Sigmoid colon (tissue), 7 donors: ENCODE data around the gene SIPA1L3. TPM values are rescaled to one million over a fixed set of nuclear protein-coding genes. Genes with fewer than 3 reads are reported as not detected.
A peak's percentile ranks its signal among the peaks of the same experiment; 100 is the strongest.

Source experiments
- DNase-seq: peaks from one replicate; pipeline ENCODE4 v3.0.0-alpha.2; 2019
- H3K27ac ChIP-seq, 4 donors: fragments of 200-600 bp; sonication (generic); one replicate each; pipeline ENCODE4 v1.5.1; 2016 to 2019; ENCODE audit warnings: mild to moderate bottlenecking in 1 of 4
- H3K27me3 ChIP-seq, 3 donors: fragments of 200-600 bp; sonication (generic); one replicate each; pipeline ENCODE4 v1.5.1; 2019; ENCODE audit warnings: mild to moderate bottlenecking in 1 of 3
- H3K36me3 ChIP-seq, 4 donors: fragments of 200-600 bp; sonication (generic); one replicate each; pipeline ENCODE4 v1.5.1; 2016 to 2019
- H3K4me1 ChIP-seq, 4 donors: fragments of 200-600 bp; sonication (generic); one replicate each; pipeline ENCODE4 v1.5.1; 2017 to 2019
- H3K4me3 ChIP-seq, 4 donors: fragments of 200-600 bp; sonication (generic); one replicate each; pipeline ENCODE4 v1.5.1; 2017 to 2019; ENCODE audit warnings: mild to moderate bottlenecking in 2 of 4, moderate library complexity in 1 of 4
- H3K9me3 ChIP-seq, 4 donors: fragments of 200-600 bp in 3 of 4; sonication (generic) in 3 of 4; one replicate each; pipeline versions ENCODE4 v1.5.1 to v1.6.1; 2013 to 2019
- EP300 ChIP-seq, 4 donors: sonication (generic); formaldehyde crosslinking; IDR thresholded peaks; one replicate each; pipeline ENCODE4 v1.6.1; 2017; ENCODE audit warnings: antibody characterized with exemption in 4 of 4
- POLR2A ChIP-seq, 2 donors: fragments of 450-650 bp; IDR thresholded peaks; one replicate each; pipeline ENCODE4 v1.6.1; 2016; ENCODE audit warnings: antibody characterized with exemption in 2 of 2, mild to moderate bottlenecking in 2 of 2, moderate library complexity in 2 of 2
- POLR2AphosphoS5 ChIP-seq, 4 donors: sonication (generic); formaldehyde crosslinking; IDR thresholded peaks; one replicate each; pipeline ENCODE4 v1.6.1; 2017; ENCODE audit warnings: antibody characterized with exemption in 4 of 4
- WGBS, 2 donors: extraction: QIAGEN DNeasy Blood & Tissue Kit; methylation state at CpG; one replicate each; pipeline ENCODE4 v1.1.7; 2013; 5-methylcytosine and 5-hydroxymethylcytosine counted together
- intact Hi-C: fragments of 100-400 bp; cut with DNase I; formaldehyde crosslinking; loops from one replicate; pipeline ENCODE4 v1.15.1; 2023
- polyA plus RNA-seq, 3 donors: library from polyadenylated mRNA; stranded (reverse); fragments of 200-250 nt; gene quantifications; one replicate each; pipeline ENCODE4 v1.2.3, GENCODE V29; 2013
- total RNA-seq, 4 donors: library from RNA; depleted of rRNA; stranded (reverse); fragments of >200 nt; gene quantifications; one replicate each; pipeline ENCODE4 v1.1.0, GENCODE V29; 2016
- TF ChIP-seq, protein P1 (sequence below), 4 experiments: fragments of 450-650 bp in 3 of 4; fragments of 200-600 bp in 1 of 4; IDR thresholded peaks; one replicate each; pipeline ENCODE4 v1.5.1; 2016 to 2019; ENCODE audit warnings: antibody characterized with exemption in 4 of 4, mild to moderate bottlenecking in 3 of 4, moderate library complexity in 2 of 4
- donor health status: healthy with polysubstance abuse.
- donor health status: Bipolar disorder and iron deficiency.
- donor health status: healthy.

Gene SIPA1L3
- total and polyA plus RNA-seq, 7 donors, result 7.7 to 47.9 (median 9.9) TPM

DNA sequence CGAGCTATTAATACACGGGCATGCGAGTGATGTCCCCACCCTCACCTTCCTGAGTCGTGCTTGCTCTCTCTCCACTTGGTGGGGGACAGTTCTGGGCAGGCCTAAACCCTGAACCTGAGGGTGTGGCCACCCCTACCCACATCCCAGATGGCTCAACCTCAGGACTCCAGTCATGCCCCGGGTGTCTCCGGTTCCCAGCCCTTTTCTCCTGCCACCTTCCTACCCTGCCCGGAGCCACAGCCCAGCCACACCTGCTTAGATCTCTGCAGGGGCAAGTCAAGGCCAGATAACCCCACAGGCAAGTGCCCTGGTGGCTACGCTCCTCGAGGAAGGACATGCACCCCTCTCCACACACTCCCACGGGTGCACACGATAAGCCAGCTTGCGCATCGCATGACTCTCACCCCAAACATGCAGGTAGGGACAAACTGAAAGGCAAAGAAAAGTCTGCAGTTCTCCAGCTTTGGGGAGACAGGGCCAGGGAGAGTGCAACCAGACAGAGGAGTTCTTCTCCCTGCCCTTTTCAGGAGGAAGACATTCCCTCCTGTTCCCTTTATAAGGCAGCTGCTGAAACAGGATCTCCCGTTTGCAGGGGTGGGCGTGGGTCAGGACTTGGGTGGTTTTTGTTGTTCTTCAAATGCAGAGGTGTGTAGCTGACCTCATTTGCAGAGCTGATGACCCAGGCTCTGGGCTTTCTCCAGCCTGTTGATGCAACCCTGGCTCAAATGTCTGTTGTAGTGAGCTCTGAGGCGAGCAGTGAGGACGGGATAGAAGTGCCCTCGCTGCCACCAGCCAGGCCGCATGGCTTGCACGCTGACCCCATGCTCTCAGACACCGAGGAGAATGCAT, 228.4 kb downstream of the SIPA1L3 start:
- intact Hi-C loops, result no loop called here
- no peak for DNase-seq
- Histone ChIP-seq H3K4me3 (no peak overlapping the region), H3K27me3 (no peaks in the 10 kb centered on the region), H3K9me3 (no peaks in the 10 kb centered on the region), H3K4me1 (no peaks in the 10 kb centered on the region), H3K27ac (no peak overlapping the region), H3K36me3 (peaks cover 0 to 12% (median 0%) of the 10 kb centered on the region in 4 donors)
- 85% methylated on average over 21 of the region's 21 CpGs for WGBS, 2 donors
- TF ChIP-seq POLR2A (IDR thresholded peaks at IDR 0.05), result no peak

DNA sequence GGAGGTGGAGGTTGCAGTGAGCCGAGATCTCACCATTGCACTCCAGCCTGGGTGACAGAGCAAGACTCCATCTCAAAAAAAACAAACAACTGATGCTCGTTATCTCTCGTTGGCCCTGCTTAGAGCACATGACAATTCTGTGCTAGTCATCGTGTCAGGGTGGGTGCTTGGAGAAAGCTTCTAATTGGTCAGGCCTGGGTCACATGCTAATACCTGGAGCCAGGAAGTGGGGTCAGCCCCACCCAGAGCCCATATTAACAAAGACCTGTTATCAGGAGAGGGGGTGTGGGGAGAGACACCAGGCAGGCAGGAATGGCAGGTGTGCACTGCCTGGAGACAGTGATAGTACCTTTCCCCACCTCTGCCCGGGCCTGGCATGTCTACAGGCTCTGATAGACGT, 232.1 kb downstream of the SIPA1L3 start:
- intact Hi-C loops, result no loop called here
- WGBS, 2 donors, result 67 to 75% methylated on average over 6 of the region's 6 CpGs
- Histone ChIP-seq H3K27me3 (no peaks in the 10 kb centered on the region), H3K36me3 (no peaks in the 10 kb centered on the region), H3K4me1 (no peaks in the 10 kb centered on the region), H3K9me3 (no peaks in the 10 kb centered on the region), H3K4me3 (no peak overlapping the region), H3K27ac (no peak overlapping the region)
- no peak for DNase-seq
- TF ChIP-seq EP300 (IDR thresholded peaks at IDR 0.05) (no peak), POLR2AphosphoS5 (IDR thresholded peaks at IDR 0.05) (no peak), POLR2A (IDR thresholded peaks at IDR 0.05) (no peak)
- TF ChIP-seq, protein P1, sequence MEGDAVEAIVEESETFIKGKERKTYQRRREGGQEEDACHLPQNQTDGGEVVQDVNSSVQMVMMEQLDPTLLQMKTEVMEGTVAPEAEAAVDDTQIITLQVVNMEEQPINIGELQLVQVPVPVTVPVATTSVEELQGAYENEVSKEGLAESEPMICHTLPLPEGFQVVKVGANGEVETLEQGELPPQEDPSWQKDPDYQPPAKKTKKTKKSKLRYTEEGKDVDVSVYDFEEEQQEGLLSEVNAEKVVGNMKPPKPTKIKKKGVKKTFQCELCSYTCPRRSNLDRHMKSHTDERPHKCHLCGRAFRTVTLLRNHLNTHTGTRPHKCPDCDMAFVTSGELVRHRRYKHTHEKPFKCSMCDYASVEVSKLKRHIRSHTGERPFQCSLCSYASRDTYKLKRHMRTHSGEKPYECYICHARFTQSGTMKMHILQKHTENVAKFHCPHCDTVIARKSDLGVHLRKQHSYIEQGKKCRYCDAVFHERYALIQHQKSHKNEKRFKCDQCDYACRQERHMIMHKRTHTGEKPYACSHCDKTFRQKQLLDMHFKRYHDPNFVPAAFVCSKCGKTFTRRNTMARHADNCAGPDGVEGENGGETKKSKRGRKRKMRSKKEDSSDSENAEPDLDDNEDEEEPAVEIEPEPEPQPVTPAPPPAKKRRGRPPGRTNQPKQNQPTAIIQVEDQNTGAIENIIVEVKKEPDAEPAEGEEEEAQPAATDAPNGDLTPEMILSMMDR (IDR thresholded peaks at IDR 0.05), result no peak

- intact Hi-C loops, result no loop called here
- no peak overlapping the region for H3K27ac ChIP-seq
- H3K36me3 ChIP-seq, result peaks cover 0 to 6% (median 0%) of the 10 kb centered on the region in 4 donors
- H3K27me3 ChIP-seq, result no peaks in the 10 kb centered on the region
- no peak for DNase-seq
- no peaks in the 10 kb centered on the region for H3K9me3 ChIP-seq
- TF ChIP-seq POLR2AphosphoS5 (IDR thresholded peaks at IDR 0.05), result no peak
- TF ChIP-seq, protein P1 (IDR thresholded peaks at IDR 0.05), result no peak
- no peak for TF ChIP-seq POLR2A (IDR thresholded peaks at IDR 0.05)
- TF ChIP-seq EP300 (IDR thresholded peaks at IDR 0.05), result no peak
- WGBS, 2 donors, result 97 to 98% methylated on average over 13 of the region's 13 CpGs
- no peak overlapping the region for H3K4me3 ChIP-seq
- H3K4me1 ChIP-seq, result no peaks in the 10 kb centered on the region
Measured at GRCh38 chr19:38141108-38141507, 234.1 kb downstream of the SIPA1L3 start.

GRCh38 chr19:38142176-38143035, 235.4 kb downstream of the SIPA1L3 start:
- 73 to 79% methylated on average over 17 of the region's 17 CpGs for WGBS, 2 donors
- intact Hi-C loops, result no loop called here
- Histone ChIP-seq H3K27me3 (no peaks in the 10 kb centered on the region), H3K9me3 (no peaks in the 10 kb centered on the region), H3K27ac (no peak overlapping the region), H3K4me1 (no peaks in the 10 kb centered on the region), H3K36me3 (peaks cover 0 to 6% (median 0%) of the 10 kb centered on the region in 4 donors), H3K4me3 (no peak overlapping the region)
- no peak for DNase-seq
- TF ChIP-seq EP300 (IDR thresholded peaks at IDR 0.05), result no peak
- TF ChIP-seq, protein P1 (IDR thresholded peaks at IDR 0.05), result peak in 3 of 4 experiments; percentile 29 to 54 (median 40)

DNA sequence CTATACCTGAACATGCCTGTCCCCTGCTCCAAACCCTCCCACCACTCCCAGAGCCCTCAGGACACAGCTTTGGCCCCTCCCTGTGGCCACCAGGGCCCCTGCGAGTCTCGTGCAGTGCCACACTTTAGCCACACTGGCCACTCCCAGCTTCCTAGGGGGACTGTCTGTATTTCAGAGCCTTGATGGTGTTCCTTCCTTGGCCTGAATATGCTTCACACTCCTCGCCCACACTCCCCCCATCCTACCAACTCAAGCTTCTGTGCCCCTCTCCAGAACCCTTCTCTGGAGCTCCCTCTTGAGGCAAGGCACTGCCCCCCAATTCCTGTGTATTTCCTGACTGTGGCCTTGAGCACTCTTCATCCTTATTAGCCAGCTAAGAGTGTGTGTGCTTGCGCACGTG, 236.8 kb downstream of the SIPA1L3 start:
- intact Hi-C loops, result no loop called here
- Histone ChIP-seq H3K9me3 (no peaks in the 10 kb centered on the region), H3K27ac (no peak overlapping the region), H3K36me3 (peaks cover 0 to 6% (median 2%) of the 10 kb centered on the region in 4 donors), H3K27me3 (no peaks in the 10 kb centered on the region), H3K4me1 (no peaks in the 10 kb centered on the region), H3K4me3 (no peak overlapping the region)
- 89 to 90% methylated on average over 5 of the region's 5 CpGs for WGBS, 2 donors
- TF ChIP-seq EP300 (IDR thresholded peaks at IDR 0.05), result no peak
- no peak for TF ChIP-seq POLR2A (IDR thresholded peaks at IDR 0.05)
- TF ChIP-seq, protein P1 (IDR thresholded peaks at IDR 0.05), result no peak
- no peak for DNase-seq
